Central memory CD8-positive, alpha-beta T cell (primary cell): ENCODE results near the gene CPLX4.
"Not testable (repeated sequence)": the region's sequence is repeated elsewhere in the genome, so short reads cannot be mapped to it uniquely, and the experiment has no call there.

ENCODE experiments used
- ATAC-seq: fragments of 150-1000 bp; cut with Tn5 transposase; replicated peaks from 2 replicates; pipeline ENCODE4 v1.10.0; 2022; ENCODE audit warnings: mild to moderate bottlenecking, moderate FRiP score, moderate number of reproducible peaks; ENCODE audit not compliant: poor library complexity, severe bottlenecking; ENCODE audit errors: extremely low read depth
- DNase-seq, 2 donors: peaks; one replicate each; pipeline ENCODE4 v3.0.0; 2021; ENCODE audit warnings: low spot score in 2 of 2
- H3K27ac Mint-ChIP-seq: one replicate; pipeline ENCODE4 v1.8.0; 2022; ENCODE audit warnings: low read depth, mild to moderate bottlenecking, moderate library complexity, mixed read lengths
- H3K27me3 Mint-ChIP-seq: one replicate; pipeline ENCODE4 v1.8.0; 2022; ENCODE audit warnings: mixed read lengths
- H3K36me3 Mint-ChIP-seq: one replicate; pipeline ENCODE4 v1.8.0; 2022; ENCODE audit warnings: mild to moderate bottlenecking, moderate library complexity, mixed read lengths; ENCODE audit not compliant: insufficient read depth
- H3K4me1 Mint-ChIP-seq: one replicate; pipeline ENCODE4 v1.8.0; 2022; ENCODE audit warnings: mixed read lengths
- H3K4me3 Mint-ChIP-seq: one replicate; pipeline ENCODE4 v1.8.0; 2022; ENCODE audit warnings: mild to moderate bottlenecking, moderate library complexity, mixed read lengths
- H3K9me3 Mint-ChIP-seq: one replicate; pipeline ENCODE4 v1.8.0; 2022; ENCODE audit warnings: mixed read lengths

CPLX4 gene

GRCh38 chr18:59266459-59266858 is 52.0 kb downstream of the CPLX4 start:
- peaks cover 27% of the 10 kb centered on the region for H3K4me1 Mint-ChIP-seq
- no peaks in the 10 kb centered on the region for H3K9me3 Mint-ChIP-seq
- peaks cover 87% of the 10 kb centered on the region for H3K27me3 Mint-ChIP-seq
- no peak overlapping the region for H3K27ac Mint-ChIP-seq
- DNase-seq (no peak), ATAC-seq (no peak)
- no peaks in the 10 kb centered on the region for H3K36me3 Mint-ChIP-seq
- H3K4me3 Mint-ChIP-seq: peak overlapping the region; percentile 37

DNA sequence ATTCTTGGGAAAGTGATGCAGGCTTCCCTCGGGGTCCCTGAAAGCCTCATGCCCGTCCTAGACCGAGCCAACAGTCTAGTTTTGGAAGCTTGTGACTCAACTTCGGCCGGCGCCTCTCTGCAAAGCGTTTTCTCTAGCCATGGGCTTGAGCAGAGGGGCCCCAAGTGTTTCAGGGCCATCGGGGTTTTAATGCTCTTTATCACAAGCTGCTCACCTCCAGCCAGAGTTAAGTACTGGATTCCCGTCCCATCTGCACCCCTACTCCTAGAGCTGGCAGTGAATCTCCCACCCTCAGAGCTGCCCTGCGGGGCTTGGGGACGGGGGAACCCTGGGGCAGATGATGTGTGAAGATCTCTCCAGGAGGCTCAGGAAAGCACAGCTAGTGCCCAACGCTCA is 52.5 kb downstream of the CPLX4 start:
- no peak for ATAC-seq
- no peak for DNase-seq
- no peaks in the 10 kb centered on the region for H3K9me3 Mint-ChIP-seq
- peak overlapping the region; percentile 37 for H3K4me3 Mint-ChIP-seq
- H3K36me3 Mint-ChIP-seq: no peaks in the 10 kb centered on the region
- peaks cover 27% of the 10 kb centered on the region for H3K4me1 Mint-ChIP-seq
- H3K27me3 Mint-ChIP-seq: peaks cover 82% of the 10 kb centered on the region
- H3K27ac Mint-ChIP-seq: no peak overlapping the region

GRCh38 chr18:59265246-59265973 is 53.0 kb downstream of the CPLX4 start:
- no peaks in the 10 kb centered on the region for H3K36me3 Mint-ChIP-seq
- DNase-seq (no peak), ATAC-seq (no peak)
- H3K4me1 Mint-ChIP-seq: peaks cover 27% of the 10 kb centered on the region
- H3K9me3 Mint-ChIP-seq: no peaks in the 10 kb centered on the region
- peaks cover 81% of the 10 kb centered on the region for H3K27me3 Mint-ChIP-seq
- H3K27ac Mint-ChIP-seq: no peak overlapping the region
- peak overlapping the region; percentile 37 for H3K4me3 Mint-ChIP-seq

- no peaks in the 10 kb centered on the region for H3K9me3 Mint-ChIP-seq
- DNase-seq: no peak
- no peaks in the 10 kb centered on the region for H3K36me3 Mint-ChIP-seq
- H3K27me3 Mint-ChIP-seq: peaks cover 81% of the 10 kb centered on the region
- no peak for ATAC-seq
- H3K27ac Mint-ChIP-seq: no peak overlapping the region
- peak overlapping the region; percentile 37 for H3K4me3 Mint-ChIP-seq
- peaks cover 25% of the 10 kb centered on the region for H3K4me1 Mint-ChIP-seq
These were observed 53.7 kb downstream of the CPLX4 start for GRCh38 chr18:59264651-59265245.

- Mint-ChIP-seq H3K27me3 (peaks cover 81% of the 10 kb centered on the region), H3K4me3 (no peak overlapping the region), H3K27ac (no peak overlapping the region), H3K36me3 (no peaks in the 10 kb centered on the region), H3K4me1 (peaks cover 20% of the 10 kb centered on the region), H3K9me3 (no peaks in the 10 kb centered on the region)
- no peak for ATAC-seq
- no peak for DNase-seq
These were observed 54.3 kb downstream of the CPLX4 start for GRCh38 chr18:59264121-59264571.

- H3K27ac Mint-ChIP-seq: no peak overlapping the region
- no peak overlapping the region for H3K4me3 Mint-ChIP-seq
- peaks cover 81% of the 10 kb centered on the region for H3K27me3 Mint-ChIP-seq
- no peaks in the 10 kb centered on the region for H3K36me3 Mint-ChIP-seq
- DNase-seq (no peak), ATAC-seq (no peak)
- H3K4me1 Mint-ChIP-seq: peaks cover 18% of the 10 kb centered on the region
- no peaks in the 10 kb centered on the region for H3K9me3 Mint-ChIP-seq
These were observed 54.8 kb downstream of the CPLX4 start for GRCh38 chr18:59263661-59264060.

GRCh38 chr18:59262243-59262642 is 56.2 kb downstream of the CPLX4 start:
- not testable (repeated sequence) for H3K36me3 Mint-ChIP-seq, ATAC-seq, H3K9me3 Mint-ChIP-seq, DNase-seq, H3K27ac Mint-ChIP-seq, H3K4me3 Mint-ChIP-seq
- Mint-ChIP-seq H3K27me3 (peaks cover 81% of the 10 kb centered on the region), H3K4me1 (peaks cover 11% of the 10 kb centered on the region)

DNA sequence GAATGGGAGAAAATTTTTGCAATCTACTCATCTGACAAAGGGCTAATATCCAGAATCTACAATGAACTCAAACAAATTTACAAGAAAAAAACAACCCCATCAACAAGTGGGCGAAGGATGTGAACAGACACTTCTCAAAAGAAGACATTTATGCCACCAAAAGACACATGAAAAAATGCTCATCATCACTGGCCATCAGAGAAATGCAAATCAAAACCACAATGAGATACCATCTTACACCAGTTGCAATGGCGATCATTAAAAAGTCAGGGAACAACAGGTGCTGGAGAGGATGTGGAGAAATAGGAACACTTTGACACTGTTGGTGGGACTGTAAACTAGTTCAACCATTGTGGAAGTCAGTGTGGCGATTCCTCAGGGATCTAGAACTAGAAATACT is 56.6 kb downstream of the CPLX4 start:
- not testable (repeated sequence) for ATAC-seq, H3K27ac Mint-ChIP-seq, H3K4me3 Mint-ChIP-seq, DNase-seq, H3K36me3 Mint-ChIP-seq, H3K9me3 Mint-ChIP-seq
- peaks cover 77% of the 10 kb centered on the region for H3K27me3 Mint-ChIP-seq
- peaks cover 11% of the 10 kb centered on the region for H3K4me1 Mint-ChIP-seq

DNA sequence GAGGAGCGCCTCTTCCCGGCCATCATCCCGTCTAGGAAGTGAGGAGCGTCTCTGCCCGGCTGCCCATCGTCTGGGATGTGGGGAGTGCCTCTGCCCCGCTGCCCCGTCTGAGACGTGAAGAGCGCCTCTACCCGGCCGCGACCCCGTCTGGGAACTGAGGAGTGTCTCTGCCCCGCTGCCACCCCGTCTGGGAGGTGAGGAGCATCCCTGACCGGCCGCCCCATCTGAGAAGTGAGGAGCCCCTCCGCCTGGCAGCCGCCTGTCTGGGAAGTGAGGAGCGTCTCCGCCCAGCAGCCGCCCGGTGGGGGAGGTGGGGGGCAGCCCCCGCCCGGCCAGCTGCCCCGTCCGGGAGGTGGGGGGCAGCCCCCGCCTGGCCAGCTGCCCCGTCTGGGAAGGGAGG is 63.0 kb downstream of the CPLX4 start:
- not testable (repeated sequence) for H3K27ac Mint-ChIP-seq, H3K36me3 Mint-ChIP-seq, H3K9me3 Mint-ChIP-seq, H3K4me1 Mint-ChIP-seq, H3K4me3 Mint-ChIP-seq, ATAC-seq, DNase-seq
- peaks cover 57% of the 10 kb centered on the region for H3K27me3 Mint-ChIP-seq

DNA sequence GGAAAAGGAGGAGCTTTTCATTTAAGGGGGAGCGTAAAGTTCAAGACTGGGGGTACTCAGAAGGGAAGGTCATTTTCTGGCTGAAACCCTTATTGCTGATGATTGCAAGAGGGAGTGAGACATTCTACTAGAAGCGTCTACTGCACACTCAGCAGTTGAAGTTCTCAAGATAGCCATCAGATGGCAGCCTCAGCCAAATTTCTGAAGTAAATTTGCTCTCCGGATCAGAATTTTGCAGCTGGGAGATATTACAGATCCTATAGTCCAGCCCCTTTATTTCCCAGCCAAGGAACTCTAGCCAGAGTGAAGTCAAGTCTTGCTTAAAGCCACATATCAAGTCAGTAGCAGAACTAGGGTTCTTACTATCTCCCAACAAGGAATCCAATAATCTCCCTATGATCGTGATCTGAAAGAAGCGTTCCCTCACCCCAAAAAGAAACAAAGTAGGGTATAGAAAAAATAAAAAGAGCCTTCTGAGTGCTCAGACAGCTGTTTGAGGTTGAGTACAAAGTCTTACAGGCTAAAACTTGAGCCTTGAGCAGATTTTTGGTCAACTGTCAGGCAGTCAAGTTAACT is 69.2 kb downstream of the CPLX4 start:
- Mint-ChIP-seq H3K27ac (no peak overlapping the region), H3K27me3 (peaks cover 64% of the 10 kb centered on the region), H3K36me3 (no peaks in the 10 kb centered on the region), H3K9me3 (no peaks in the 10 kb centered on the region), H3K4me3 (no peak overlapping the region), H3K4me1 (no peaks in the 10 kb centered on the region)
- ATAC-seq (no peak), DNase-seq (no peak)

GRCh38 chr18:59246796-59247195 is 71.7 kb downstream of the CPLX4 start:
- Mint-ChIP-seq H3K27ac (no peak overlapping the region), H3K4me3 (no peak overlapping the region), H3K4me1 (no peaks in the 10 kb centered on the region), H3K36me3 (no peaks in the 10 kb centered on the region), H3K9me3 (no peaks in the 10 kb centered on the region), H3K27me3 (peaks cover 52% of the 10 kb centered on the region)
- DNase-seq: no peak
- ATAC-seq: no peak
